PC-3 (cell line): ENCODE data around the gene SDK1.

Experiments
- CTCF ChIP-seq: fragments of 300-600 bp; sonication (generic); conservative IDR thresholded peaks from 2 replicates; pipeline ENCODE4 v1.5.1; 2017; ENCODE audit warnings: antibody characterized with exemption, low read depth, mild to moderate bottlenecking, low read length
- EZH2 ChIP-seq: fragments of 300-600 bp; sonication (generic); IDR thresholded peaks from one replicate; pipeline ENCODE4 v1.6.1; 2017; ENCODE audit warnings: antibody characterized with exemption, mild to moderate bottlenecking, low read length; ENCODE audit not compliant: unreplicated experiment
- EZH2phosphoT487 ChIP-seq: fragments of 300-600 bp; sonication (generic); IDR thresholded peaks from 2 replicates; pipeline ENCODE4 v1.6.1; 2018; ENCODE audit warnings: mild to moderate bottlenecking, antibody characterized with exemption, low read length, borderline replicate concordance

DNA sequence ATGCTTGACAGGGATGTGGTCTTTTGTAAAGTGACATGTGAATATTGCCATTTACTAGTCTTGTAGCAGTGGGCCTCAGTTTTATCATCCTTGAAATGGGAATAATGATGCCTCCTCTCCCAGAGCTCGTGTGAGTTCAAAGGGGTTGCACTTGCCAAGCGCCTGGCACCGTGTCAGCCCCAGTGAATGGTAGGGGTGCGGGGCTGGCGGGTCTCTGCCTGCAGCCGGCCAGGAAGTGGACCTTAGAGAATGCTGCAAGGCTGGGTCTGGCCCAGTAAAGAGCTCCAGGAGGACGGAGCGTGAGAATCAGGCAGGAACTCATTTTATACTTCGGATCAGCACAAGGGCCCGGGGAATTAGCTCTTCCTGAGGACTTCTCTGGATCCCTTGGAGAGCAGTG is 856.6 kb downstream of the SDK1 start:
- no peak for TF ChIP-seq EZH2
- TF ChIP-seq EZH2phosphoT487 = no peak
- TF ChIP-seq CTCF = no peak
